Coronary artery (tissue), 2 donors: ENCODE results near the gene DYNLL2.

Experiments used
- DNase-seq: peaks from one replicate; pipeline ENCODE4 v3.0.0-alpha.2; 2017; ENCODE audit warnings: low spot score
- H3K27ac ChIP-seq, 2 donors: fragments of 200-600 bp; sonication (generic); one replicate each; pipeline ENCODE4 v1.5.1; 2016 to 2019
- H3K4me3 ChIP-seq: fragments of 200-600 bp; sonication (generic); 2 replicates; pipeline ENCODE4 v1.5.1; 2016; ENCODE audit warnings: mild to moderate bottlenecking, moderate library complexity
- CTCF ChIP-seq: fragments of 200-600 bp; sonication (generic); IDR thresholded peaks from one replicate; pipeline ENCODE4 v1.5.1; 2019; ENCODE audit warnings: antibody characterized with exemption

DYNLL2 gene

GRCh38 chr17:58054641-58055040, 28.6 kb upstream of the DYNLL2 start:
- peak; percentile 35 for DNase-seq
- TF ChIP-seq CTCF, result no peak
- Histone ChIP-seq H3K4me3 (no peak overlapping the region), H3K27ac (no peak overlapping the region)

DNA sequence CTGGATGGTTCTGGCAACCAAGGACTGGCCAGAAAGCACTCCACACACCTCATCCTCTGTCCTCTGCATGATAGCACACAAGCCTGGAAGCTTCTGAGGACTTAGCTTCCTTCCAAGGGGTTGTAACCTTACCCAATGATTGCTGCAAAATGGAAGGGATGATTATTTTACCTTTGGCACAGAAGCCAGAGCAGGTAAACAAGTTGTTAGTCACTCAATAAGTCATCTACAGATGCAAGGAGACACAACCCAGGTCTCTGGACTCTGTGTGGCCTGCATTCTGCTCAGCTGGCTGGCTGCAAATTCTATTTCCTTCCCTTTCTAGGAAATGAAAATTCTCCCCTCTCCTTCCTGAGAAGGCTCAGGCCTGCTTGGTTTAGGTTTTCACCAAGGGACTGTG, 26.7 kb upstream of the DYNLL2 start:
- Histone ChIP-seq H3K4me3 (no peak overlapping the region), H3K27ac (no peak overlapping the region)
- no peak for DNase-seq
- no peak for TF ChIP-seq CTCF

DNA sequence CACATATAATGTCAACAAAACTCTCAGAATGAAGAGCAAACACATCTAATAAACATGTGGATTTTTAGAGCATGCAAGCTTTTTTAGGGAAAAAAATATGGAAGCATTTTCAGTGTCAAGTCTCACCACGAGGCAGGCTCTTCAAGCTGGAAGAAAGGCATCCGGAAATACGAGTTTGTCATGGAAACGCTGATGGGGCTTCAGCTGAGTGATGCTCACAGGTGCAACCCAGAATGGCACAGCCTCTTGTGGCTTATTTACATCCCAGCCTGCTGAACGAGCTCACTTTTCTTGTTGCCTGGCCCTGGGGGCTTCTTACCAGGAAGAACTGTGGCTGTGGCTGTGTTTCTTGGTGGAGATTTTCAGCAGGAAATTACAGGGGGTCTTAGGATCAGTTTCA, 24.1 kb upstream of the DYNLL2 start:
- no peak for TF ChIP-seq CTCF
- Histone ChIP-seq H3K4me3 (no peak overlapping the region), H3K27ac (no peak overlapping the region)
- no peak for DNase-seq

DNA sequence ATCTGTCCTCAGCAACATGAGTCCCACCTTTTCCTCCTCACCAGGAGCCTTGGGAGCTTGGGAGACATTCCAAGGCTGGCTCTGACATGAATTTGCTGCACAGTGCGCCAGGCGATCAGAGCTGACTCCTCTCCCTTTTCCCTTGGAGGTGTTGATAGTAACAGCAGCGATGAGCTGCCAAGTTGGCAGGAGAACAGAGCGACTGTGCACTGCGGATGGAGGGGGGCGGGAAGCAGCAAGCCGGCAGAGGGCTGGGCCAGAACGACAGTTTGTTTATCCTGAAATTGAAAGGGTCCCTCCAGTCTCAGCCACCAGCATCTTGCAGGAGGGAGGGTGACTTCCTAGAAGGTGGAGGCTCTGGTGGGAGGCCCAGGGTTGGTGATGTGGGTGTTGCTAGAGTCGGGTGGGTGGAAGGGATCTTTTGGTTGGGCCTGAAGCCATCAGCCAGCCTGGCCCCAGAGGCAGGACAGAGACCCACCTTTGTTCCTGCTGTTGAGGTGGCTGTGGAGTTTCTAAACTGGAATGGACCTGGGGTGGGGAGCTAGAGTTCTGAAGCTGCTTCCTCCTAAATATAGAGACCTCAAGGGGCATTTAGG, 22.5 kb upstream of the DYNLL2 start:
- no peak overlapping the region for H3K27ac ChIP-seq
- H3K4me3 ChIP-seq, result no peak overlapping the region

DNA sequence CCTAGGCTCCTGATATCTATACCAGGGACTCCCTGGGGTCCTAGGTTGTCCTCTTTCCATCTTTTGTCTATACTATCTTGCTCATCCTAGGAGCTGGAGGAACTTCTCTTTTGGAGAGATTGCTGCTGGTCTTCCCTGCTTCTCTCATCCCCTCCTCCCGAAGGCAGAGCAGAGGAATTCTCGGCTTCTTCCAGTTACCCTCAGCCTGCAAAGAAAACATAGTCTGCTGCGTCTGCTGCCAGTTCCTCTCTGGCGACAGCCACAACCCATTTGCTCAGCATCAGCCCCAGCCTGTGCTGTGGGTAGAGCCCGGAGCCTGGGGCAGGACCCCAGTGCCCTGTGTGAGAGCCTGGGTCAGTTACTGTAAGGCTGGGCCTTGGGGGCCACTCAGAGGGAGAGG, 21.5 kb upstream of the DYNLL2 start:
- DNase-seq, result no peak
- H3K27ac ChIP-seq, result no peak overlapping the region
- no peak overlapping the region for H3K4me3 ChIP-seq
- no peak for TF ChIP-seq CTCF

More for the DNA sequence above, 22.5 kb upstream of the DYNLL2 start:
- TF ChIP-seq CTCF, result no peak
- no peak for DNase-seq

GRCh38 chr17:58065238-58065637, 18.0 kb upstream of the DYNLL2 start:
- Histone ChIP-seq H3K27ac (no peak overlapping the region), H3K4me3 (no peak overlapping the region)
- DNase-seq, result no peak
- no peak for TF ChIP-seq CTCF

DNA sequence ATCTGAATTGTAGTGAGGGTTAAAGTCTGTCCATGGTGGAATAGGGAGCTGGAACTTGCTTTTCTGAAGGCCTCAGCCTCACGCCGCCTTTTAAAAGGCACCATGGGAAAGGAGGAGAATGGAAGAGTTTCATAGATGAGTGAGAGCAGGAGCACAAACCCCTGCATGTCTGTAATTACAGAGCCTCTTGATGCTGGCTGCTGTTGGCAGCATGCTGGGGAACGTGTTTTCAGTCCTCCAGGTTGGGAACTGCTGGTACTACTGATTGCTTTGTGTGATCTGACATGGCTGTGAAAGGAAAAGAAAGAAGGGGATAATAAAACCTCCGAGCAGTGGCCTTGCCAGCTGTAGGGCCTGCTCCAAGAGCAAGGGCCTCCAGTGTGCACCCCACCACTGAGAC, 16.8 kb upstream of the DYNLL2 start:
- no peak for DNase-seq
- no peak for TF ChIP-seq CTCF
- no peak overlapping the region for H3K4me3 ChIP-seq
- no peak overlapping the region for H3K27ac ChIP-seq
